ENCODE data around the gene LIMK1.
"Not testable (repeated sequence)": the region's sequence is repeated elsewhere in the genome, so short reads cannot be mapped to it uniquely, and the experiment has no call there.

The LIMK1 gene

GRCh38 chr7:74149603-74150002 is 66.0 kb downstream of the LIMK1 start:
- no peak for TF ChIP-seq CTCF (IDR thresholded peaks at IDR 0.05; ENCODE audit: low read depth, low read length)

GRCh38 chr7:74153736-74154135 is 70.1 kb downstream of the LIMK1 start:
- no peak for TF ChIP-seq CTCF (IDR thresholded peaks at IDR 0.05; ENCODE audit: low read depth, low read length)
- DNase-seq (ENCODE audit: extremely low read depth, low read depth), result no peak

More at GRCh38 chr7:74149603-74150002, 66.0 kb downstream of the LIMK1 start:
- no peak for DNase-seq (ENCODE audit: extremely low read depth, low read depth)

- no peak for TF ChIP-seq CTCF (IDR thresholded peaks at IDR 0.05; ENCODE audit: low read depth, low read length)
- DNase-seq (ENCODE audit: extremely low read depth, low read depth), result no peak
Measured at GRCh38 chr7:74155810-74156395, 72.3 kb downstream of the LIMK1 start.

- no peak for DNase-seq (ENCODE audit: extremely low read depth, low read depth)
- no peak for TF ChIP-seq CTCF (IDR thresholded peaks at IDR 0.05; ENCODE audit: low read depth, low read length)
Measured at GRCh38 chr7:74157605-74158004, 74.0 kb downstream of the LIMK1 start.

- DNase-seq (ENCODE audit: extremely low read depth, low read depth), result no peak
- TF ChIP-seq CTCF (IDR thresholded peaks at IDR 0.05; ENCODE audit: low read depth, low read length), result peak; percentile 43
Measured at GRCh38 chr7:74164985-74165456, 81.4 kb downstream of the LIMK1 start.

- no peak for DNase-seq (ENCODE audit: extremely low read depth, low read depth)
- no peak for TF ChIP-seq CTCF (IDR thresholded peaks at IDR 0.05; ENCODE audit: low read depth, low read length)
Measured at GRCh38 chr7:74165867-74166593, 82.4 kb downstream of the LIMK1 start.

- DNase-seq (ENCODE audit: extremely low read depth, low read depth), result not testable (repeated sequence)
Measured at GRCh38 chr7:74167324-74167723, 83.7 kb downstream of the LIMK1 start.

Data from AG09319 (cell line).